ENCODE measurements around the gene DNAJC16. TPM values are rescaled to one million over a fixed set of nuclear protein-coding genes. Genes with fewer than 3 reads are reported as not detected.

DNAJC16 gene
- total and polyA plus RNA-seq, 9 of the 15 experiments (the other 6 are each of a cell fraction or from before 2014, with no cell fraction given), result 6.9 to 16.8 (median 12.8) TPM

GRCh38 chr1:15610167-15610566 lies 83.5 kb downstream of the DNAJC16 start:
- FAIRE-seq, result no peak
- ChIA-PET POLR2A (no interaction called here), CTCF (ENCODE audit: low intra/inter-chr PET ratio) (no interaction called here)
- no peaks in the 10 kb centered on the region for H3K36me3 ChIP-seq (ENCODE audit: control insufficient read depth, insufficient read depth, low read length)
- 0 out of 2 replicates have a peak overlapping the region, but pooled peaks have one; percentile 37 for H2AFZ ChIP-seq (ENCODE audit: low read depth, low read length)
- no peak overlapping the region for H3K4me3 ChIP-seq
- no TSS peak for BruUV-seq (replicated peaks)
- H4K20me1 ChIP-seq (replicated peaks; ENCODE audit: control insufficient read depth, insufficient read depth, low read length), result no peaks in the 10 kb centered on the region
- in situ Hi-C loops (cut with MboI) (no loop called here), intact Hi-C loops (cut with micrococcal nuclease) (no loop called here)
- H3K9me1 ChIP-seq (ENCODE audit: control insufficient read depth, insufficient read depth, low read length), result no peaks in the 10 kb centered on the region
- no peak overlapping the region for H3K27ac ChIP-seq (ENCODE audit: extremely low read depth, low read depth, low read length)
- no peaks in the 10 kb centered on the region for H3K9me3 ChIP-seq (replicated peaks; ENCODE audit: control insufficient read depth, insufficient read depth, low read depth, low read length)
- no peaks in the 10 kb centered on the region for H3K4me1 ChIP-seq (replicated peaks in 1 of 2; ENCODE audit: control insufficient read depth in 2 of 2, insufficient read depth in 2 of 2, low read length in 2 of 2)
- H3K9ac ChIP-seq (ENCODE audit: insufficient read depth in 1 of 2, low read depth in 2 of 2, low read length in 2 of 2), result no peak overlapping the region
- no peaks in the 10 kb centered on the region for H3K27me3 ChIP-seq (ENCODE audit: control insufficient read depth in 2 of 2, insufficient read depth in 2 of 2, low read length in 2 of 2)
- H3K79me2 ChIP-seq (ENCODE audit: control insufficient read depth, insufficient read depth, low read length), result no peaks in the 10 kb centered on the region
- ATAC-seq, result no peak
- no peak for DNase-seq (ENCODE audit: extremely low read depth in 1 of 4, low spot score in 3 of 4)
- 32% methylated on average over 4 of the region's 4 CpGs for WGBS (ENCODE audit: insufficient coverage, low coverage, missing lambda C conversion rate)
- H3K4me2 ChIP-seq (ENCODE audit: insufficient read depth, low read length), result no peak overlapping the region
- TF ChIP-seq E2F3 (CRISPR knock-in tag; IDR thresholded peaks at IDR 0.05) (no peak), SFPQ (IDR thresholded peaks at IDR 0.05; ENCODE audit: low read depth, low read length) (no peak), ZBTB40 (IDR thresholded peaks at IDR 0.05) (no peak), ZBTB40 (CRISPR knock-in tag; IDR thresholded peaks at IDR 0.05) (no peak), ZNF41 (CRISPR knock-in tag; conservative IDR thresholded peaks at IDR 0.05) (no peak), TFAP4 (CRISPR knock-in tag; IDR thresholded peaks at IDR 0.05; ENCODE audit: borderline replicate concordance) (no peak), ATF3 (IDR thresholded peaks at IDR 0.05) (no peak), ATF3 (CRISPR knock-in tag; conservative IDR thresholded peaks at IDR 0.05) (no peak), MBD2 (IDR thresholded peaks at IDR 0.05; ENCODE audit: borderline replicate concordance, low read depth) (no peak)

All from K562 (cell line).